Right atrium auricular region (tissue), 2 donors: ENCODE measurements around the gene WWOX. TPM values are rescaled to one million over a fixed set of nuclear protein-coding genes. Genes with fewer than 3 reads are reported as not detected.

Source experiments
- DNase-seq: peaks from one replicate; pipeline ENCODE4 v3.0.0-alpha.2; 2019; ENCODE audit warnings: low spot score
- H3K27ac ChIP-seq, 2 donors: fragments of 200-600 bp; sonication (generic); 1 replicate in 1 of 2; 2 replicates in 1 of 2; pipeline ENCODE4 v1.5.1; 2016 to 2019
- H3K27me3 ChIP-seq, 2 donors: fragments of 200-600 bp; sonication (generic); one replicate each; pipeline versions ENCODE4 v1.5.1 to v1.6.0; 2017 to 2019
- H3K36me3 ChIP-seq: fragments of 200-600 bp; sonication (generic); one replicate; pipeline ENCODE4 v1.5.1; 2016
- H3K4me1 ChIP-seq, 2 donors: fragments of 200-600 bp; sonication (generic); one replicate each; pipeline versions ENCODE4 v1.5.1 to v1.6.0; 2017 to 2019
- H3K4me3 ChIP-seq, 2 donors: fragments of 200-600 bp; sonication (generic); 1 replicate in 1 of 2; 2 replicates in 1 of 2; pipeline ENCODE4 v1.5.1; 2017 to 2019; ENCODE audit warnings: mild to moderate bottlenecking in 1 of 2, moderate library complexity in 1 of 2
- H3K9me3 ChIP-seq, 2 donors: fragments of 200-600 bp; sonication (generic); one replicate each; pipeline ENCODE4 v1.5.1; 2019
- total RNA-seq, 2 donors: library from RNA; depleted of rRNA; stranded (reverse); fragments of >200 nt; gene quantifications; one replicate each; pipeline ENCODE4 v1.1.0, GENCODE V29; 2016
- TF ChIP-seq, protein P1 (sequence below), 2 donors: fragments of 200-600 bp; sonication (generic); IDR thresholded peaks; one replicate each; pipeline ENCODE4 v1.5.1; 2019; ENCODE audit warnings: antibody characterized with exemption in 2 of 2

WWOX gene
- total RNA-seq, 2 donors from 2014 or later = 14.8 to 20.8 TPM

DNA sequence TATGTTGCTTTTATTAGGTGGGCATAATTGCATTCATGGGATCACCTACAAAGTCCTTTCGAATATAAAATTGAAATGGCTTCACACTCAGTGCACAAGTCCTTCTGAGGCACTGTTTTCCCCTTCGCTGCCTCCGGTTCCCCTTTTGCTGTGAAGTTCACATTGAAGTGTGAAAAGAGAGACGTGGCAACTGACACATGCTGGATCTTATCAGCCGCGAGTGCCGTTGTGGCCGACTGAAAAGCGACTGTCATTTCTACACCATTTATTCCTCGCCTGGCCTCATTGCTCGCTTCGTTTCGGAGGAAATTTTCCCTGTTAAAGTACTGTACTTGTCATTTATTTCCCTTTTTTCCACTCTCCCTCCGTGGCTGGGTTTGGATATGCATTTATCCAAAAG lies 1077.6 kb downstream of the WWOX start:
- H3K4me1 ChIP-seq = no peaks in the 10 kb centered on the region
- no peaks in the 10 kb centered on the region for H3K36me3 ChIP-seq
- TF ChIP-seq, protein P1, sequence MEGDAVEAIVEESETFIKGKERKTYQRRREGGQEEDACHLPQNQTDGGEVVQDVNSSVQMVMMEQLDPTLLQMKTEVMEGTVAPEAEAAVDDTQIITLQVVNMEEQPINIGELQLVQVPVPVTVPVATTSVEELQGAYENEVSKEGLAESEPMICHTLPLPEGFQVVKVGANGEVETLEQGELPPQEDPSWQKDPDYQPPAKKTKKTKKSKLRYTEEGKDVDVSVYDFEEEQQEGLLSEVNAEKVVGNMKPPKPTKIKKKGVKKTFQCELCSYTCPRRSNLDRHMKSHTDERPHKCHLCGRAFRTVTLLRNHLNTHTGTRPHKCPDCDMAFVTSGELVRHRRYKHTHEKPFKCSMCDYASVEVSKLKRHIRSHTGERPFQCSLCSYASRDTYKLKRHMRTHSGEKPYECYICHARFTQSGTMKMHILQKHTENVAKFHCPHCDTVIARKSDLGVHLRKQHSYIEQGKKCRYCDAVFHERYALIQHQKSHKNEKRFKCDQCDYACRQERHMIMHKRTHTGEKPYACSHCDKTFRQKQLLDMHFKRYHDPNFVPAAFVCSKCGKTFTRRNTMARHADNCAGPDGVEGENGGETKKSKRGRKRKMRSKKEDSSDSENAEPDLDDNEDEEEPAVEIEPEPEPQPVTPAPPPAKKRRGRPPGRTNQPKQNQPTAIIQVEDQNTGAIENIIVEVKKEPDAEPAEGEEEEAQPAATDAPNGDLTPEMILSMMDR (IDR thresholded peaks at IDR 0.05) = no peak
- DNase-seq = no peak
- peaks cover 0 to 19% of the 10 kb centered on the region in 2 donors for H3K9me3 ChIP-seq
- H3K27me3 ChIP-seq = no peaks in the 10 kb centered on the region
- no peak overlapping the region for H3K27ac ChIP-seq
- no peak overlapping the region for H3K4me3 ChIP-seq

DNA sequence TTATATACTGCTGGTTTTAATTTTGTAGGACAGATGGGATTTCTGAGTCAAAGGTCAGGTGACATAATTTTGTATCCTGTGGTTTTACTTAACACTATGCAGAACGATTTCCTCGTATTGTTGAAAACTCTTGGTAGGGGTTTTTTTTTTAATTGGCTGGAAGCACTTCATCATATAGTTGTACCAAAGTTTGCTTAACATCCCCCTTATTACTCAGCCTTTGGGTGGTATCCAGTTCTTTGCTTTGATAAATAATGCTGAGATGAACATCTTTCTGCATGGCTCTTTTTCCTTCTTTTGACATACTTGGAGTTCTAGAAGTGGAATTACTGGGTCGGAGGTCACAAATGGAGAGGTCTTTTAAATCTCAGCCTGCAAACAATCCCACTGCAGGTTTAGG lies 1082.0 kb downstream of the WWOX start:
- Histone ChIP-seq H3K4me3 (no peak overlapping the region), H3K4me1 (peaks cover 0 to 10% of the 10 kb centered on the region in 2 donors), H3K27me3 (no peaks in the 10 kb centered on the region), H3K9me3 (peaks cover 0 to 13% of the 10 kb centered on the region in 2 donors), H3K36me3 (no peaks in the 10 kb centered on the region), H3K27ac (no peak overlapping the region)
- TF ChIP-seq, protein P1 (IDR thresholded peaks at IDR 0.05) = no peak
- no peak for DNase-seq

DNA sequence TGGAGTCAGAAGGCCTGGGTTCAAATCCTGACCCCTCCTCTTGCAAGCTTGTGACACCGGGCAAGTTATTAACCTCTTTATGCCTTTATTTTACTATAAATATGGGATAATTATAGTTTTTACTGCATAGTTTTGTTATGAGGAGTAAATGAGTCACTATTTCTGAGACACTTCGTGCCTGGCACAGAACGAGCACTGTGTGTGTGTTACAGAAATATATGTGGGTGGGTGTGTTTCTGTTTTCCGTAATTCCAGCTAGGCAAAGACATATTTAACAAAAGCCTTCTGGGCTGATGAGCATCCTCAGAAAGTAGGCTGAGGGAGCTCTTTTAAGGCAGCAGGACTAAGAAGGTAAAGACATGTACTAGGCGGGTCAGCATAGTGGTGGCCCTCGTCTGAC lies 1083.2 kb downstream of the WWOX start:
- Histone ChIP-seq H3K27me3 (no peaks in the 10 kb centered on the region), H3K36me3 (no peaks in the 10 kb centered on the region), H3K4me3 (no peak overlapping the region), H3K9me3 (peaks cover 0 to 13% of the 10 kb centered on the region in 2 donors), H3K27ac (no peak overlapping the region), H3K4me1 (peaks cover 0 to 10% of the 10 kb centered on the region in 2 donors)
- TF ChIP-seq, protein P1 (IDR thresholded peaks at IDR 0.05) = no peak
- no peak for DNase-seq

GRCh38 chr16:79183571-79183970 lies 1084.1 kb downstream of the WWOX start:
- TF ChIP-seq, protein P1 (IDR thresholded peaks at IDR 0.05) = no peak
- Histone ChIP-seq H3K27me3 (no peaks in the 10 kb centered on the region), H3K36me3 (no peaks in the 10 kb centered on the region), H3K4me3 (no peak overlapping the region), H3K27ac (no peak overlapping the region), H3K4me1 (peaks cover 0 to 10% of the 10 kb centered on the region in 2 donors), H3K9me3 (peaks cover 0 to 13% of the 10 kb centered on the region in 2 donors)
- DNase-seq = no peak

- H3K36me3 ChIP-seq = no peaks in the 10 kb centered on the region
- TF ChIP-seq, protein P1 (IDR thresholded peaks at IDR 0.05) = no peak
- H3K4me1 ChIP-seq = peaks cover 0 to 10% of the 10 kb centered on the region in 2 donors
- no peak overlapping the region for H3K4me3 ChIP-seq
- no peak overlapping the region for H3K27ac ChIP-seq
- H3K9me3 ChIP-seq = peaks cover 0 to 10% of the 10 kb centered on the region in 2 donors
- no peaks in the 10 kb centered on the region for H3K27me3 ChIP-seq
- no peak for DNase-seq
Observed at GRCh38 chr16:79184464-79185030, 1085.1 kb downstream of the WWOX start.

DNA sequence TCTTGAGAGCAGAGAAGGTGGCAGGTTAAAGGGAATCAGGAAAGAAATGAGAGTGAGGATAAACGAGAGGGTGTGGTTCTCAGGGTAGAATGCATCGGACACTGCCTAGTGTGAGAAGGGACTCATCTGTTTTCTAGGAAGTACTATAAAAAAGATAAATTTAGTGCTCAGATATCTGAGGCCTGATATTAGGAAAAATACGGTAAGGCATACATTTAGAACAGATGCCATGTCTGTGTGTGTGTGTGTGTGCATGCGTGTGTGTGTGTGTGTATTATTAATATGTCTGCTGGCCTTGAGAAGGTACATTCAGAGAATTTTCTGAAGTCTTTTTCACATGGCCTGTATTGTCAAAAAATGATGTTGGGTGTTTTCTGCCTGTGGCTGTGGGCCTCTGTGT lies 1086.3 kb downstream of the WWOX start:
- no peaks in the 10 kb centered on the region for H3K36me3 ChIP-seq
- DNase-seq = no peak
- peaks cover 0 to 10% of the 10 kb centered on the region in 2 donors for H3K4me1 ChIP-seq
- peaks cover 0 to 2% of the 10 kb centered on the region in 2 donors for H3K9me3 ChIP-seq
- H3K27ac ChIP-seq = no peak overlapping the region
- H3K27me3 ChIP-seq = no peaks in the 10 kb centered on the region
- TF ChIP-seq, protein P1 (IDR thresholded peaks at IDR 0.05) = no peak
- no peak overlapping the region for H3K4me3 ChIP-seq
